ENCODE measurements around the gene RNASEH1. TPM values are rescaled to one million over a fixed set of nuclear protein-coding genes. Genes with fewer than 3 reads are reported as not detected.

The RNASEH1 gene
- total RNA-seq, 1 donor: 39.4 TPM

DNA sequence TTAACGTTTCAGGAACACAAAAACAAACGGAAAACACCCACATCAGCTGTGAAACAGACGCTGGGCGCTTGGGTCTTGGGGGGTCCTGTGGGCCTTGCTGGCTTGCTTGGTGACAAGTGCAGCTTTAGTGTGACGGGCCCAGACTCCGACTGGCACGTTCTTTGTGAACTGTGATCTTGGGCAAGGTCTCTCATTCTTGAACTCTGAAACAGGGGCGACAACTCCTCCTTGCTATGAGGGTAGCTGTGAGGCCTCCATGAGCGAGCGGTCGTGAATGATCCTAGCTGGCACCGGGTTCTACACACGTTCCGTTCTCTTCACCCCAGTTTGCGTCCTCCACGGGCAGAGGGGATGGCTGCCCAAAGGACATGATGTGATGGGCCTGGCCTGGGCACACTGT lies 28.1 kb upstream of the RNASEH1 start:
- Histone ChIP-seq H3K4me3 (ENCODE audit: insufficient read depth, low read length) (no peak overlapping the region), H3K79me2 (ENCODE audit: insufficient read depth, low read length) (peaks cover 4% of the 10 kb centered on the region), H3K27ac (ENCODE audit: low read depth, low read length) (no peak overlapping the region), H2AFZ (ENCODE audit: low read length) (no peak overlapping the region), H3K27me3 (ENCODE audit: insufficient read depth, low read length) (no peaks in the 10 kb centered on the region), H3K36me3 (ENCODE audit: insufficient read depth, low read length) (peaks cover 18% of the 10 kb centered on the region), H3K9me3 (ENCODE audit: low read depth, low read length) (no peaks in the 10 kb centered on the region), H4K20me1 (ENCODE audit: insufficient read depth, low read length) (peaks cover 8% of the 10 kb centered on the region), H3K4me1 (ENCODE audit: insufficient read depth, low read length) (no peaks in the 10 kb centered on the region), H3K4me2 (ENCODE audit: insufficient read depth, low read length) (no peak overlapping the region)
- no peak for DNase-seq (ENCODE audit: insufficient read length, low spot score, missing footprints)
- TF ChIP-seq, protein P1, sequence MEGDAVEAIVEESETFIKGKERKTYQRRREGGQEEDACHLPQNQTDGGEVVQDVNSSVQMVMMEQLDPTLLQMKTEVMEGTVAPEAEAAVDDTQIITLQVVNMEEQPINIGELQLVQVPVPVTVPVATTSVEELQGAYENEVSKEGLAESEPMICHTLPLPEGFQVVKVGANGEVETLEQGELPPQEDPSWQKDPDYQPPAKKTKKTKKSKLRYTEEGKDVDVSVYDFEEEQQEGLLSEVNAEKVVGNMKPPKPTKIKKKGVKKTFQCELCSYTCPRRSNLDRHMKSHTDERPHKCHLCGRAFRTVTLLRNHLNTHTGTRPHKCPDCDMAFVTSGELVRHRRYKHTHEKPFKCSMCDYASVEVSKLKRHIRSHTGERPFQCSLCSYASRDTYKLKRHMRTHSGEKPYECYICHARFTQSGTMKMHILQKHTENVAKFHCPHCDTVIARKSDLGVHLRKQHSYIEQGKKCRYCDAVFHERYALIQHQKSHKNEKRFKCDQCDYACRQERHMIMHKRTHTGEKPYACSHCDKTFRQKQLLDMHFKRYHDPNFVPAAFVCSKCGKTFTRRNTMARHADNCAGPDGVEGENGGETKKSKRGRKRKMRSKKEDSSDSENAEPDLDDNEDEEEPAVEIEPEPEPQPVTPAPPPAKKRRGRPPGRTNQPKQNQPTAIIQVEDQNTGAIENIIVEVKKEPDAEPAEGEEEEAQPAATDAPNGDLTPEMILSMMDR (IDR thresholded peaks at IDR 0.05; ENCODE audit: extremely low read depth, low read depth, low read length): no peak

DNA sequence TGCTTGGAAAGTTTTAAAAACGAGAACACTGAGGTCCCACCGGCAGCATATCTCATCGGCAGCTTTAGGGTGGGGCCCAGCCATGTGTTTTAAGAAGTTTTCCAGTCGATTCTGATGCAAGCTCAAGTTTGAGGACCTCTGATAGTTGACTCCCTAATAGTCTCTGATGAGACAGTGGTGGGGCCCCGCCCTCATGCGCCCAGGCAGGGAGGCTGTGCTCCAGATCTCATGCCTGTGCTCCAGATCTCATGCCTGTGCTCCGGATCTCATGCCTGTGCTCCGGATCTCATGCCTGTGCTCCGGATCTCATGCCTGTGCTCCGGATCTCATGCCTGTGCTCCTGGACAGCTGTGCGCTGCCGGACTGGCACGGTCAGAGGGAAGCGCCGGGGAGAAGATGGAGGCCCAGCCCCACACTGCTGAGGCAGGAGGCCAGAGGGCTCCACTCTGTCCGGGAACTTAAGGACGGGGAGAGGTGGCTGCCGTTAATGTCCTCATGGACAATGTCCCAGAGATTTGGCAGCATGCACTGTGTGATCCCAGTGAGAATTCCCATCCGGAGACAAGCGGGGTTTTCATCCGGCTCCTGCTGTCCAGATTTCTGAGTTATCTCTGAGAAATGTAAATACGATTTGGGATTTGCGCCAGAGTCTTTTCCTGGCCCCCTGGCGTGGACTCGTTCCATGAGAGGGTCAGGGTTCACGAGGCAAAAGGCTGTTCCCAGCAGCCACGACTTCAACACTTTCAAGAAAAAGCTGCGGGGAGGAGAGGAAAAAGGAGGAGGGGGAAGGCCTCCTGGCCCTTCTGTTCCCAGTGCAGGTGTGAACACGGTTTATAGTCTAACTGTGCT lies 27.4 kb upstream of the RNASEH1 start:
- no peaks in the 10 kb centered on the region for H3K4me1 ChIP-seq (ENCODE audit: insufficient read depth, low read length)
- peak overlapping the region; percentile 13 for H3K4me3 ChIP-seq (ENCODE audit: insufficient read depth, low read length)
- no peak for DNase-seq (ENCODE audit: insufficient read length, low spot score, missing footprints)
- H3K79me2 ChIP-seq (ENCODE audit: insufficient read depth, low read length): peaks cover 4% of the 10 kb centered on the region
- TF ChIP-seq, protein P1 (IDR thresholded peaks at IDR 0.05; ENCODE audit: extremely low read depth, low read depth, low read length): no peak
- no peaks in the 10 kb centered on the region for H3K27me3 ChIP-seq (ENCODE audit: insufficient read depth, low read length)
- H3K36me3 ChIP-seq (ENCODE audit: insufficient read depth, low read length): peaks cover 25% of the 10 kb centered on the region
- no peak overlapping the region for H2AFZ ChIP-seq (ENCODE audit: low read length)
- peaks cover 13% of the 10 kb centered on the region for H4K20me1 ChIP-seq (ENCODE audit: insufficient read depth, low read length)
- no peak overlapping the region for H3K27ac ChIP-seq (ENCODE audit: low read depth, low read length)
- peak overlapping the region; percentile 60 for H3K4me2 ChIP-seq (ENCODE audit: insufficient read depth, low read length)
- no peaks in the 10 kb centered on the region for H3K9me3 ChIP-seq (ENCODE audit: low read depth, low read length)

DNA sequence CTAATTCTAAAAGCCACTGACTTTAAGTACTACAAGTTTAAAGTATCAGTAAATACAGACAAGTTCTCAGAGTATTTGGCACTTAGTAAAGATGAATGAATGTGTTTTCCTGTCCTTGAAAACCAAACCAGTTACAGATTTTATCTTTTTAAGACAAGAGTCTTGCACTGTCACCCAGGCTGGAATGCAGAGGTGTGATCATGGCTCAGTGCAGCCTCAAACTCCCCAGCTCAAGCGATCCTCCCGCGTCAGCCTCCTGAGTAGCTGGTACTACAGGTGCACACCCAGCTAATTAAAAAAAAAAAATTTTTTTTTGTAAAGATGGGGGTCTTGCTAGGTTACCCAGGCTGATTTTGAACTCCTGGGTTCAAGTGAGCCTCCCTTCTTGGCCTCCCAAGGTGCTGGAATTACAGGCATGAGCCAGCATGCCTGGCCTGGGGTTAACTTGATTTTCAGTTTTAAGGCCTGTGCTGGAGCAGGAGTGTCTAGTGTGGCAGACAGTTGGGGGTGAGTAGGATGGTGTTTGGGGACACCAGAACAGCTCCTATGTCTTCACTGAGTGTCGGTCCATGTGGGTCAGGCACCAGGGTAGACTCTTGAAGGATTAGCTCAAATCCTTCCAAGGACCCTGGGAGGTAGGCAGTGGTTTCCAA lies 26.6 kb upstream of the RNASEH1 start:
- DNase-seq (ENCODE audit: insufficient read length, low spot score, missing footprints): no peak
- Histone ChIP-seq H3K4me2 (ENCODE audit: insufficient read depth, low read length) (no peak overlapping the region), H3K27ac (ENCODE audit: low read depth, low read length) (no peak overlapping the region)

More for the DNA sequence above, 26.6 kb upstream of the RNASEH1 start:
- no peaks in the 10 kb centered on the region for H3K9me3 ChIP-seq (ENCODE audit: low read depth, low read length)
- H4K20me1 ChIP-seq (ENCODE audit: insufficient read depth, low read length): peaks cover 21% of the 10 kb centered on the region
- H3K4me1 ChIP-seq (ENCODE audit: insufficient read depth, low read length): no peaks in the 10 kb centered on the region
- no peak overlapping the region for H3K4me3 ChIP-seq (ENCODE audit: insufficient read depth, low read length)
- peaks cover 11% of the 10 kb centered on the region for H3K79me2 ChIP-seq (ENCODE audit: insufficient read depth, low read length)
- no peak overlapping the region for H2AFZ ChIP-seq (ENCODE audit: low read length)
- H3K27me3 ChIP-seq (ENCODE audit: insufficient read depth, low read length): no peaks in the 10 kb centered on the region
- TF ChIP-seq, protein P1 (IDR thresholded peaks at IDR 0.05; ENCODE audit: extremely low read depth, low read depth, low read length): no peak
- peaks cover 33% of the 10 kb centered on the region for H3K36me3 ChIP-seq (ENCODE audit: insufficient read depth, low read length)
